SU-DHL-6 (cell line): ENCODE results near the gene FOCAD.

ENCODE experiments used
- H2AFZ ChIP-seq: fragments of 200-600 bp; sonication (generic); 2 replicates; pipeline ENCODE4 v1.6.1; 2014; ENCODE audit warnings: low read depth, mild to moderate bottlenecking, moderate library complexity, mixed read lengths, antibody characterized with exemption, low read length; ENCODE audit not compliant: severe bottlenecking
- H3F3A ChIP-seq: fragments of 200-600 bp; shearing (Covaris generic); 2 replicates; pipeline ENCODE4 v1.6.0; 2016; ENCODE audit warnings: antibody characterized with exemption, mild to moderate bottlenecking; ENCODE audit not compliant: insufficient read depth
- H3K27ac ChIP-seq: fragments of 200-600 bp; sonication (generic); 2 replicates; pipeline ENCODE4 v1.5.1; 2016; ENCODE audit warnings: low read depth, mild to moderate bottlenecking, low read length, moderate library complexity, mixed read lengths
- H3K27me3 ChIP-seq: fragments of 200-600 bp; sonication (generic), shearing (Covaris generic); 2 replicates; pipeline ENCODE4 v1.6.0; 2014; ENCODE audit warnings: mild to moderate bottlenecking, low read length
- H3K36me3 ChIP-seq: fragments of 200-600 bp; sonication (generic); 2 replicates; pipeline ENCODE4 v1.6.1; 2014; ENCODE audit warnings: mild to moderate bottlenecking, low read length, mixed read lengths
- H3K4me2 ChIP-seq: fragments of 300-600, 200-600 bp; shearing (Covaris generic), sonication (generic); 2 replicates; pipeline ENCODE4 v1.6.0; 2014; ENCODE audit warnings: low read length, low read depth, mild to moderate bottlenecking; ENCODE audit not compliant: poor library complexity, severe bottlenecking
- H3K4me3 ChIP-seq: fragments of 200-600 bp; sonication (generic); 2 replicates; pipeline ENCODE4 v1.5.1; 2014; ENCODE audit warnings: antibody characterized with exemption, low read length, mild to moderate bottlenecking, mixed read lengths; ENCODE audit not compliant: insufficient read depth, poor library complexity, severe bottlenecking
- H3K79me2 ChIP-seq: fragments of 200-600 bp; sonication (generic); 2 replicates; pipeline ENCODE4 v1.6.1; 2014; ENCODE audit warnings: mild to moderate bottlenecking, low read length, moderate library complexity; ENCODE audit not compliant: insufficient read depth
- H3K9ac ChIP-seq: fragments of 200-600 bp; sonication (generic); 2 replicates; pipeline ENCODE4 v1.7.0; 2014; ENCODE audit warnings: mild to moderate bottlenecking, low read length
- H3K9me2 ChIP-seq: fragments of 200-600 bp; sonication (generic); replicated peaks from 2 replicates; pipeline ENCODE4 v1.6.1; 2014; ENCODE audit warnings: low read length; ENCODE audit not compliant: insufficient read depth
- H3K9me3 ChIP-seq: fragments of 200-600 bp; sonication (generic); 2 replicates; pipeline ENCODE4 v1.6.1; 2014; ENCODE audit warnings: low read length, mixed read lengths; ENCODE audit not compliant: insufficient read depth
- H4K20me1 ChIP-seq: fragments of 200-600 bp; sonication (generic); 2 replicates; pipeline ENCODE4 v1.6.1; 2014; ENCODE audit warnings: low read depth, mild to moderate bottlenecking, antibody characterized with exemption, low read length, moderate library complexity, mixed read lengths
- CTCF ChIP-seq: fragments of 200-600 bp; sonication (generic); IDR thresholded peaks from one replicate; pipeline ENCODE4 v1.5.1; 2017; ENCODE audit warnings: antibody characterized with exemption, mild to moderate bottlenecking, low read length, moderate library complexity; ENCODE audit not compliant: insufficient read depth, poor library complexity, severe bottlenecking
- EZH2phosphoT487 ChIP-seq: fragments of 200-600 bp; sonication (generic), shearing (Covaris generic); conservative IDR thresholded peaks from 2 replicates; pipeline ENCODE4 v1.6.1; 2018; ENCODE audit warnings: mild to moderate bottlenecking, antibody characterized with exemption, low read length, moderate library complexity, mixed read lengths

Gene FOCAD

GRCh38 chr9:20870115-20870514 lies 186.1 kb downstream of the FOCAD start:
- Histone ChIP-seq H3K27me3 (no peaks in the 10 kb centered on the region), H3F3A (no peaks in the 10 kb centered on the region), H3K27ac (no peak overlapping the region), H4K20me1 (no peaks in the 10 kb centered on the region), H2AFZ (no peak overlapping the region), H3K9me3 (no peaks in the 10 kb centered on the region), H3K36me3 (0 out of 2 replicates have a peak, but pooled peaks cover 3% of the 10 kb centered on the region), H3K9me2 (no peaks in the 10 kb centered on the region), H3K4me2 (no peak overlapping the region), H3K9ac (no peak overlapping the region), H3K4me3 (no peak overlapping the region), H3K79me2 (no peaks in the 10 kb centered on the region)
- TF ChIP-seq EZH2phosphoT487 (no peak), CTCF (no peak)

- H3K9ac ChIP-seq: no peak overlapping the region
- TF ChIP-seq EZH2phosphoT487 (no peak), CTCF (no peak)
- H3K36me3 ChIP-seq: 0 out of 2 replicates have a peak, but pooled peaks cover 3% of the 10 kb centered on the region
- H3K4me2 ChIP-seq: no peak overlapping the region
- no peaks in the 10 kb centered on the region for H3K9me3 ChIP-seq
- no peaks in the 10 kb centered on the region for H3K27me3 ChIP-seq
- H4K20me1 ChIP-seq: no peaks in the 10 kb centered on the region
- H3K9me2 ChIP-seq: no peaks in the 10 kb centered on the region
- no peak overlapping the region for H3K4me3 ChIP-seq
- no peak overlapping the region for H3K27ac ChIP-seq
- no peak overlapping the region for H2AFZ ChIP-seq
- H3F3A ChIP-seq: no peaks in the 10 kb centered on the region
- no peaks in the 10 kb centered on the region for H3K79me2 ChIP-seq
Measured at GRCh38 chr9:20872340-20872977, 188.4 kb downstream of the FOCAD start.

GRCh38 chr9:20873240-20873865 lies 189.3 kb downstream of the FOCAD start:
- Histone ChIP-seq H3K27me3 (no peaks in the 10 kb centered on the region), H3K9ac (no peak overlapping the region), H3K79me2 (no peaks in the 10 kb centered on the region), H3F3A (no peaks in the 10 kb centered on the region), H3K36me3 (0 out of 2 replicates have a peak, but pooled peaks cover 3% of the 10 kb centered on the region), H2AFZ (no peak overlapping the region), H3K9me3 (no peaks in the 10 kb centered on the region), H3K27ac (no peak overlapping the region), H3K4me3 (no peak overlapping the region), H3K4me2 (no peak overlapping the region), H4K20me1 (no peaks in the 10 kb centered on the region), H3K9me2 (no peaks in the 10 kb centered on the region)
- no peak for TF ChIP-seq CTCF
- no peak for TF ChIP-seq EZH2phosphoT487
